GM12878 (cell line): Measurements from ENCODE around the gene ZDHHC22.

Experiments
- BCL11A ChIP-seq: IDR thresholded peaks from 2 replicates; pipeline ENCODE4 v1.6.1; 2011; ENCODE audit warnings: low read depth, low read length
- CBX3 ChIP-seq: fragments of 200-600 bp; sonication (generic); IDR thresholded peaks from 2 replicates; pipeline ENCODE4 v1.6.1; 2016; ENCODE audit warnings: low read depth, borderline replicate concordance
- CHD1 ChIP-seq: IDR thresholded peaks from 2 replicates; pipeline ENCODE4 v1.6.1; 2012; ENCODE audit warnings: low read depth, low read length, improper control_type of control experiment
- CREB1 ChIP-seq: IDR thresholded peaks from 2 replicates; pipeline ENCODE4 v1.6.1; 2012; ENCODE audit warnings: low read depth, mild to moderate bottlenecking, inconsistent platforms
- MEF2A ChIP-seq: IDR thresholded peaks from 2 replicates; pipeline ENCODE4 v1.6.1; 2011; ENCODE audit warnings: low read depth, mild to moderate bottlenecking, low read length, moderate library complexity; ENCODE audit not compliant: insufficient read depth
- MEF2B ChIP-seq: fragments of 450-650 bp; IDR thresholded peaks from 2 replicates; pipeline ENCODE4 v1.6.1; 2018; ENCODE audit warnings: mild to moderate bottlenecking, moderate library complexity; ENCODE audit not compliant: partially characterized antibody, poor library complexity, severe bottlenecking
- NR2C2 ChIP-seq: IDR thresholded peaks from 2 replicates; pipeline ENCODE4 v1.6.1; 2011; ENCODE audit warnings: borderline replicate concordance, low read depth; ENCODE audit not compliant: control insufficient read depth, insufficient read length
- POLR2AphosphoS5 ChIP-seq: IDR thresholded peaks from 2 replicates; pipeline ENCODE4 v1.6.1; 2011; ENCODE audit warnings: mild to moderate bottlenecking, low read length, inconsistent platforms
- SUPT20H ChIP-seq: IDR thresholded peaks from 2 replicates; pipeline ENCODE4 v1.6.1; 2011; ENCODE audit warnings: low read depth, mild to moderate bottlenecking, low read length, moderate library complexity, borderline replicate concordance; ENCODE audit not compliant: control insufficient read depth
- ZNF24 ChIP-seq: fragments of 450-650 bp; IDR thresholded peaks from 2 replicates; pipeline ENCODE4 v1.6.1; 2017; ENCODE audit warnings: antibody characterized with exemption, mild to moderate bottlenecking
- TF ChIP-seq, protein P1 (sequence below): IDR thresholded peaks from 2 replicates; pipeline ENCODE4 v1.6.1; 2012; ENCODE audit warnings: mild to moderate bottlenecking, low read depth, low read length

DNA sequence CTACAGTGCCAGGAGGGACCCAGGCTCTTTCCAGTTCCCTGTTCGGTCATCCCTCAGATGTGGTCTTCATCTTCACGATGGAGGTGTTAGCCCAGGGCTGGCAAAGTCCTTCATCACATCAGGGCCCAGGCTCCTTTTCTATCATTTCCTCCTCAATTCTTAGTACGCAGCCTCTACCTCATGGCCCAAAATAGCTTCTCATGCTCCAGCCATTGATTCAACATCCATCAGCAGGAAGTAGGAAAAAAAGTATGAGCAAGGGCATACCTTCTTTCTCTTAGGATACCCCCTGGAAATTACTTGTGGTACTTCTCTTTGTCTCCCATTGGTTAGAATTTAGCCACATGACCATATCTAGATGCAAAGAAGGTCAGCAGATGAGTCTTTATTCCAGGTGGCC, 12.2 kb upstream of the ZDHHC22 start:
- no peak for TF ChIP-seq CREB1
- TF ChIP-seq MEF2B, result no peak
- TF ChIP-seq MEF2A, result no peak
- TF ChIP-seq ZNF24, result no peak
- TF ChIP-seq, protein P1, sequence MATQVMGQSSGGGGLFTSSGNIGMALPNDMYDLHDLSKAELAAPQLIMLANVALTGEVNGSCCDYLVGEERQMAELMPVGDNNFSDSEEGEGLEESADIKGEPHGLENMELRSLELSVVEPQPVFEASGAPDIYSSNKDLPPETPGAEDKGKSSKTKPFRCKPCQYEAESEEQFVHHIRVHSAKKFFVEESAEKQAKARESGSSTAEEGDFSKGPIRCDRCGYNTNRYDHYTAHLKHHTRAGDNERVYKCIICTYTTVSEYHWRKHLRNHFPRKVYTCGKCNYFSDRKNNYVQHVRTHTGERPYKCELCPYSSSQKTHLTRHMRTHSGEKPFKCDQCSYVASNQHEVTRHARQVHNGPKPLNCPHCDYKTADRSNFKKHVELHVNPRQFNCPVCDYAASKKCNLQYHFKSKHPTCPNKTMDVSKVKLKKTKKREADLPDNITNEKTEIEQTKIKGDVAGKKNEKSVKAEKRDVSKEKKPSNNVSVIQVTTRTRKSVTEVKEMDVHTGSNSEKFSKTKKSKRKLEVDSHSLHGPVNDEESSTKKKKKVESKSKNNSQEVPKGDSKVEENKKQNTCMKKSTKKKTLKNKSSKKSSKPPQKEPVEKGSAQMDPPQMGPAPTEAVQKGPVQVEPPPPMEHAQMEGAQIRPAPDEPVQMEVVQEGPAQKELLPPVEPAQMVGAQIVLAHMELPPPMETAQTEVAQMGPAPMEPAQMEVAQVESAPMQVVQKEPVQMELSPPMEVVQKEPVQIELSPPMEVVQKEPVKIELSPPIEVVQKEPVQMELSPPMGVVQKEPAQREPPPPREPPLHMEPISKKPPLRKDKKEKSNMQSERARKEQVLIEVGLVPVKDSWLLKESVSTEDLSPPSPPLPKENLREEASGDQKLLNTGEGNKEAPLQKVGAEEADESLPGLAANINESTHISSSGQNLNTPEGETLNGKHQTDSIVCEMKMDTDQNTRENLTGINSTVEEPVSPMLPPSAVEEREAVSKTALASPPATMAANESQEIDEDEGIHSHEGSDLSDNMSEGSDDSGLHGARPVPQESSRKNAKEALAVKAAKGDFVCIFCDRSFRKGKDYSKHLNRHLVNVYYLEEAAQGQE, result no peak
- TF ChIP-seq BCL11A, result no peak
- no peak for TF ChIP-seq CBX3
- TF ChIP-seq NR2C2, result no peak
- no peak for TF ChIP-seq POLR2AphosphoS5
- TF ChIP-seq SUPT20H, result no peak
- no peak for TF ChIP-seq CHD1
